Duodenal mucosa (tissue), 2 donors: ENCODE data around the gene ADGRB3.

ENCODE experiments used
- H3K27ac ChIP-seq: one replicate; pipeline ENCODE4 v1.7.0; 2013; ENCODE audit warnings: low read depth, low read length
- H3K27me3 ChIP-seq, 2 donors: one replicate each; pipeline ENCODE4 v1.7.0; 2013; ENCODE audit warnings: low read length in 2 of 2, control low read depth in 1 of 2; ENCODE audit not compliant: insufficient read depth in 2 of 2, control insufficient read depth in 1 of 2
- H3K36me3 ChIP-seq, 2 donors: one replicate each; pipeline ENCODE4 v1.7.0; 2013; ENCODE audit warnings: low read length in 2 of 2, control low read depth in 1 of 2; ENCODE audit not compliant: insufficient read depth in 2 of 2, control insufficient read depth in 1 of 2
- H3K4me1 ChIP-seq, 2 donors: one replicate each; pipeline ENCODE4 v1.7.0; 2013; ENCODE audit warnings: low read length in 2 of 2, control low read depth in 1 of 2; ENCODE audit not compliant: insufficient read depth in 2 of 2, control insufficient read depth in 1 of 2
- H3K4me3 ChIP-seq, 2 donors: one replicate each; pipeline ENCODE4 v1.7.0; 2013; ENCODE audit warnings: low read length in 2 of 2, low read depth in 1 of 2
- H3K9ac ChIP-seq, 2 donors: one replicate each; pipeline ENCODE4 v1.7.0; 2013; ENCODE audit warnings: low read length in 2 of 2, low read depth in 1 of 2
- H3K9me3 ChIP-seq, 2 donors: one replicate each; pipeline ENCODE4 v1.7.0; 2013; ENCODE audit warnings: low read length in 2 of 2, control low read depth in 1 of 2; ENCODE audit not compliant: control insufficient read depth in 1 of 2

The ADGRB3 gene

DNA sequence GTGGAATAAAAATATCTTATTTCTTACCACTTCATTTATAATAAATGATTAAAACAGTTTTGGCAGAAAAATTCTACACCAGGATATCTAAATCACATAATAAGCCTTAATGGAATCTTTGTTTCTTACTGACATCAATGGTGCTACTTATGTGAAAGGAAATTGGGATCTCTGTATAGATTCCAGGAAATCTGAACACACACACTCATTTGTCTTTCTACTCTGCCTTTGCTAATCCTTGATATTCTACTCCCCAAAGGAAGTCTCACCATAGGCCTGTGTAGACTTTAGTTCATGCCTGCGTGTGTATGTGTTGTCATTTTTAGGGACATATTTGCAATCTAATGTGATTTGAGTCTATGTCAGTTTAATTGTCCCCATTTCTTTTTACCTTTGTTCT lies 7.9 kb downstream of the ADGRB3 start:
- no peaks in the 10 kb centered on the region for H3K36me3 ChIP-seq
- peaks cover 0 to 4% of the 10 kb centered on the region in 2 donors for H3K4me1 ChIP-seq
- H3K27me3 ChIP-seq, result peaks cover 0 to 2% of the 10 kb centered on the region in 2 donors
- no peaks in the 10 kb centered on the region for H3K9me3 ChIP-seq
- no peak overlapping the region for H3K27ac ChIP-seq
- H3K9ac ChIP-seq, result no peak overlapping the region
- no peak overlapping the region for H3K4me3 ChIP-seq

DNA sequence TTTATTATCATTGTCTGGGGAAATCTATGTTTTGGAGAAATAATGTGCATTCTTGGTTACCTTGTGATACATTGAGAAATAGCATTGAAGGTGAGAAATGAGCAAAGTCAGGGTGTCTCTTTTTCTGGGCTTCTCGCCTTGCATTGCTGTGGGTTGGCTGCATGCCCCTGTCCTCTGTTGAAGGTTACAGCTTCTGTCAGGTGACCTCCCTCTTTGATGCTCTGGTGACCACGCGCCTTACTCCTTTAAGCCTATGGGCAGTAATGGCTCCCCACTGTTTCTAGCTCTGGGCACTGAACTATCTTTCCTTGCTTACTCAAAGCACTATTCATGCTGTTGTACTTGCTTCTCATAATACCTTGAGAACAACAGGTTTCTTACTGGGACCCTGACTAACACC lies 14.6 kb downstream of the ADGRB3 start:
- Histone ChIP-seq H3K36me3 (no peaks in the 10 kb centered on the region), H3K27me3 (no peaks in the 10 kb centered on the region), H3K27ac (no peak overlapping the region), H3K4me3 (no peak overlapping the region), H3K4me1 (no peaks in the 10 kb centered on the region), H3K9ac (no peak overlapping the region), H3K9me3 (no peaks in the 10 kb centered on the region)

DNA sequence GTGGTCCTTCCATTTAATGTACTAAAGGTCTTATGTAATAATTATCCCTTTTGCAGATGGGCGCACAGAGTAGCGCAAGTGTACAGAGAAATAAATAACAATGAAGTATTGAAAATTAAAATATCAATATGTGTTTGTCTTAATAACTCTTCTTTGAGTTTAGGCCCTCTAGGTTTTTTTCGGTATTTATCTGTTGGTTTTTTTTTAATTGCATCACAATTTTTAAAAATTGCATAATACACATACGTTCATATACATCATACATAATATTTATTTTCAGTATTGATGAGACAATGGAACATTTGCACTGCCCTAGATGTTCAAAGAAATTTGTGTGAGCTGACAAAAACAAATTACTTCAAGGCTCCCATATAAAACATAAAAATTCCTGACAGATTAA lies 15.1 kb downstream of the ADGRB3 start:
- no peaks in the 10 kb centered on the region for H3K4me1 ChIP-seq
- H3K36me3 ChIP-seq, result no peaks in the 10 kb centered on the region
- H3K9ac ChIP-seq, result no peak overlapping the region
- no peaks in the 10 kb centered on the region for H3K27me3 ChIP-seq
- no peak overlapping the region for H3K4me3 ChIP-seq
- H3K9me3 ChIP-seq, result no peaks in the 10 kb centered on the region
- no peak overlapping the region for H3K27ac ChIP-seq

DNA sequence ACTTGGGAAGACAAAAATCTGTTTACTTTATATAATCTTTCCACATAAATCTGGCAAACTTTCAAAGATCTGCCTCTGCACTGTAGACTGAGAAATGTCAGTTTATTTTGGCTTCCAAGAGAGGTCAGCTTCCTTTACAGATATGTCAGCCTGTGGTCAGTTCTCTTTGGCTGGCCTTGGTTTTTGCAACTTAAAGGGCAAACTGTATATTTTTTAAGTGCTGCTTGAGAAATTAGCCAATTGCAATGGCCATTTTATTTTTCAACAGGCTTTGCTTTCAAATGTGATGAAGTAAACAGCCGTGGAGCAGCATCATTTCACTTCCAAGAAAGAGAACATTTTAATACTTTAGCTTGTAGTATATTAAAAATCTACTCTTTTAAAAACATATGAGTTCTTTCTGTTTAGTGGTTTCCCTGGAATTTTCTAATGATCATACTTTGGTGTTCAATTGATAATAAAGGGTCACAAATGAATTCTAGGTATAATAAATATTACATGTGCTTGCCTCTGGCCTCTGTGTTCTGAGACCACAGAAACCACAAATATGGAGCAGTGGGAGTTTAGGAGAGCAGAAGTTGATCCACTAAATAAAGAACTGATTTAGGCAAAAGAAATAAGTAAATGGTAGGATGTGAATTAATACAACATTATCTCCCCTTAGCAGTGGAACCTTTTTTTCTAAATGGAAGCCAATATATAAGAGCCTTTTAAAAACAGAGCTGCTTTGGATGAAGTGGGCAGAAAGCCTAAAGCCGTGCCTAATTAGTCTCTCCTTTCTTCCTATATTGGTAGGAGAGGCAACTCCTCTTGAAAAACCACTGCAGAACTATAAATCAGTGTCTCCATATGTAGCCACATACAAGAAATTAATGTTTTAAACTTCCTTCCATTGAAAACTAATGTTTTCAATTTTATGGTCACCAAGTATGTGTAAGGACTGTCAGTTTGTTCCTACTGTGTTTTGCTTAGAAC lies 16.2 kb downstream of the ADGRB3 start:
- H3K36me3 ChIP-seq, result no peaks in the 10 kb centered on the region

DNA sequence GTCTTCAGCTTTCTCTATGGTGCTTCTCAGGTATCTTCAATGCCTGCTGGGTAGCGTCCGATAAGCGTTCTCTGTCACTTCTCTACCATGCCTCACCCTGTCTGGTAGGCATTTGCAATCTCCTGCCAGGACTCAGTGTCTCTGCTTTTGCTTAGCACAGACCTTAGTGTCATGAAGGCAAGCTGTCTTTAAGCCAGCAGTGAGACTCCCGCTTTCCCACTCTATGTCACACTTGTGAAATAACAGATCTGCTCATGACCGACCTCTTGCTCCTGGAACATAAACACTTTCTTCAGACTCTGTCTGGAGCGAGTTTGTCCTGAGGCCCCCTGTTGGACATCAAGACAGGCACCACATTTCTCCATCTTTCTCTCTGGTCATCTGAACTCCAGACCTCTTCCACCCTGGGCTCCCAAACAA lies 17.0 kb downstream of the ADGRB3 start:
- Histone ChIP-seq H3K4me1 (no peaks in the 10 kb centered on the region), H3K27me3 (no peaks in the 10 kb centered on the region), H3K9me3 (no peaks in the 10 kb centered on the region), H3K36me3 (no peaks in the 10 kb centered on the region), H3K4me3 (no peak overlapping the region), H3K9ac (no peak overlapping the region), H3K27ac (no peak overlapping the region)

More for the DNA sequence above, 16.2 kb downstream of the ADGRB3 start:
- no peak overlapping the region for H3K9ac ChIP-seq
- no peak overlapping the region for H3K4me3 ChIP-seq
- H3K27ac ChIP-seq, result no peak overlapping the region
- no peaks in the 10 kb centered on the region for H3K27me3 ChIP-seq
- H3K9me3 ChIP-seq, result no peaks in the 10 kb centered on the region
- no peaks in the 10 kb centered on the region for H3K4me1 ChIP-seq

DNA sequence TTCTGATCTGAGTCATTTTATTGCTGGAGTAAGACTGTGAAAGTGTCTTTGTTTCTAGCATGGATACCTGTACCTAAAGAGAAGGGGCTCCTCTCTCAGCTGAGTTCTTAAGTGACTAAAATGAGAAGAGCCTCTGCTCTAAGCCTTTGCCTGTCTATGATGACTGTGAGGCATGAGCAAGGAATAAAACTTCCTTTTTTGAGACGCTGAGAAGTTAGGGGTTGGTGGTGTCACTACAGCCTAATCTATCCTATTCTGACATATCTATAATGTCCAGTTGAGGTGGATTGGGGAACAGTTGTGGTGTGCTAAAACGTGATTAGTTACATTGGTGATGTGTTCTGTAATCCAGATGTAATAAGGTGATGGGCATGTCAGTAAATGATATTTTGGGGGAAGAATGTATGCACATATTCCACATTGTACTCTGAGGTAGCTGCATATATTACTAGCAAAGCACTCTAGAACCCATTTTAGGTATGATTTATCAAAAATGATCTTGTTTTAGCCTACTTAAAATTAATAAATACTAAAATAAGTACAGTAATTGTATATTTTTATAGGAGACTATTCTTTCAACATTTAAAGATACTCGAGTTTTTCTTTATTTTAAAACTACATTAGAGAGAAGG lies 18.1 kb downstream of the ADGRB3 start:
- Histone ChIP-seq H3K4me3 (no peak overlapping the region), H3K4me1 (no peaks in the 10 kb centered on the region), H3K9me3 (no peaks in the 10 kb centered on the region), H3K27me3 (no peaks in the 10 kb centered on the region), H3K36me3 (no peaks in the 10 kb centered on the region), H3K27ac (no peak overlapping the region), H3K9ac (no peak overlapping the region)

DNA sequence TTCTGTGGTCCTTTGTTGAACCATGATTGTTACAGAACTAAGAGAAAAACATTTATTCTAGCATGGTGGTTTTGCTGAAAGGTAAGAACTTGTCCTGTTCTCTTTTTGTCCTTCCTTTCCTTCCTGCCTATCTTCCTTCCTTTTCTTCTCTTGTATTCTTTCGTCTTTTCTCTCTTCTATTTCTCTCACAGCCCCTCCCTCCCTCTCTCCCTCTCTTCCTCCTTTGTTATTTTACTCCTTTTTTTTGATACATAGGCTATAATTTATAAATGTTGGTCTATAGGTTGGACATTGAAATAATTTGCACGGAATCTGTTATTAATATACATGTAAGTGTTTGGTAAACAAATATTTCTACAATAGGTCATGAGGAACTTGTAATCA lies 18.6 kb downstream of the ADGRB3 start:
- Histone ChIP-seq H3K4me1 (no peaks in the 10 kb centered on the region), H3K9ac (no peak overlapping the region), H3K4me3 (no peak overlapping the region), H3K36me3 (no peaks in the 10 kb centered on the region), H3K27me3 (no peaks in the 10 kb centered on the region), H3K9me3 (no peaks in the 10 kb centered on the region), H3K27ac (no peak overlapping the region)

DNA sequence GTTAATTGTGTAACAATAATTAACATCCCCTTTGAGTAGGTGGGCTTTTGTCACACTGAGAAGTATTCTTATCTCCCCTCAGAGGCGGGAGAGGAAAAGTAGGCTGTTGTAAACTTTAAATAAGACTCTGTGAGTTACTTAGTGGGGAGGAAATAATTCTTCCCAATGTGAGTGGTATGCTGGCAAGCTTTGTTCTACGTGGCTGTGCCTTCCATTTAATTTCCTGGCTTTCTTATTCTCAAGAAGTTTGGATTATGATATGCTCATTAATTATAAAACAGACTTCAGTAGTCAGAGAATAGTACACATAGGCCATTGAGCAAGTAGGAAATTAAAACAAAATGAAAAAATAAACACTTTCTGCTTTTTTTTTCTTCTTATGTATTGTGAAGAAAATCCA lies 19.1 kb downstream of the ADGRB3 start:
- H3K27me3 ChIP-seq, result no peaks in the 10 kb centered on the region
- no peaks in the 10 kb centered on the region for H3K4me1 ChIP-seq
- no peak overlapping the region for H3K4me3 ChIP-seq
- H3K27ac ChIP-seq, result no peak overlapping the region
- H3K9me3 ChIP-seq, result no peaks in the 10 kb centered on the region
- H3K36me3 ChIP-seq, result no peaks in the 10 kb centered on the region
- no peak overlapping the region for H3K9ac ChIP-seq

DNA sequence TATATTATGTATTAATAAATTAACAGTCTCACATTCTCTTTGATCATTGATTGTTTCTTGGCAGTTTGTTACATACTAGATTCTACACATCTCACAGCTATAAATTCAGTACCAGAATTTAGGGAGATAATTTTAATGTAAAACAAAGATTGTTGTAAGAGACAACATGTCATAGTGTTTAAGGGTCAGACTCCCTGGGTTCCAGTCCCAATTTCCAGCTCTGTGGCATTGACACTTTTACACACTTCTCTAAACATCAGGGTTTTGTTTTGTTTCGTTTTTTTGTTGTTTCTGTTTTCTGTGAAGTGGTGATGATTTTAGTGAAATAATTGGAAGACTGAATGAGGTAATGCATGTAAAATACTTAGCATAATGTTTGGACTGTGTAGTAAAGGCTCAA lies 19.9 kb downstream of the ADGRB3 start:
- Histone ChIP-seq H3K27me3 (no peaks in the 10 kb centered on the region), H3K4me1 (no peaks in the 10 kb centered on the region), H3K9ac (no peak overlapping the region), H3K27ac (no peak overlapping the region), H3K4me3 (no peak overlapping the region), H3K36me3 (no peaks in the 10 kb centered on the region), H3K9me3 (no peaks in the 10 kb centered on the region)

DNA sequence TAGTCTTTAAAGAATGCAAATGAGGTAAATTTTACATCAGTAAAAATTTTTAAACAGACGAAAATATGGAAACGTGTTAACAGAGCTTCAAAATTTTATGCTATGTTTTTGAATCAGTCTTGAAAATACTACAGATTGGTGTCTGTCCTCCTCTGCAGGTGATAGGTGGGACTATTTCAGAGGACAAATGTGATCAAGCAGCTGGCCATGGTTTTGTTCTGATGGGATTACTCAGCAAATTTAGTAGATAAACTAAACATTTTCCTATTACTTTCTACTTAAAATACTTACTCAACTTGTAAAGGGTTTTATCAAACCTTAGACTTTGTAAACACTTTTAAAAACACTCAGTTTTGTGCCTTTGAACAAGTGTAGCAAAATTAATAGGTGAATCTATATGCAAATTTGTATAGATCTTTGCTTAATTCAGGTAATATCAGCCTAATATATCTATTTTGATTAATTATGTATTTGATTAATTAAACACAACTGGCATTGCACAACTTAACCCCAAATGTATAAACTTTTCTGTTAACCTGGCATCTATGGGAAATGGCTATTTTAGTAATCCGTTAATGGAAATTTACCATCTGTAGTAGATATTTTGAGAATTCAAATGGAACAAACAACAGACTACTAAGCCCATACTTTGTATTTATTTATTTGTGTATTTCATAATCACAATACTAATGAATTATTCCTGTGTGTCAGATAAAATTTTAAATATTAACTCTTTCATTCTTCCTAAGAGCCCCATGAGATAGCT lies 22.5 kb downstream of the ADGRB3 start:
- Histone ChIP-seq H3K27ac (no peak overlapping the region), H3K36me3 (no peaks in the 10 kb centered on the region), H3K9me3 (no peaks in the 10 kb centered on the region), H3K4me3 (no peak overlapping the region), H3K27me3 (no peaks in the 10 kb centered on the region), H3K4me1 (no peaks in the 10 kb centered on the region), H3K9ac (no peak overlapping the region)
